NCI-H526 treated with DMSO at 0.1 percent for 48 hours (cell line): ENCODE results near the gene BCO2.
"Not testable (repeated sequence)": the region's sequence is repeated elsewhere in the genome, so short reads cannot be mapped to it uniquely, and the experiment has no call there.

Experiments used
- DNase-seq: peaks from one replicate; lab custom pipeline; 2025; lab: John Stamatoyannopoulos, UW

Gene BCO2

GRCh38 chr11:112174789-112175598 is at the start of gene BCO2:
BCO2 (plus strand) TSS chr11:112175512; CDS start chr11:112175602, 90 bp downstream.
- peak; percentile 78 for DNase-seq

- DNase-seq: no peak
These were observed 48.3 kb upstream of the BCO2 start for GRCh38 chr11:112127056-112127455.

GRCh38 chr11:112128483-112129121 is 46.7 kb upstream of the BCO2 start:
- no peak for DNase-seq

- DNase-seq: no peak
These were observed 45.7 kb upstream of the BCO2 start for GRCh38 chr11:112129656-112130055.

- DNase-seq: no peak
These were observed 42.6 kb upstream of the BCO2 start for GRCh38 chr11:112132737-112133136.

- no peak for DNase-seq
These were observed 40.8 kb upstream of the BCO2 start for GRCh38 chr11:112134473-112134872.

- DNase-seq: no peak
These were observed 31.7 kb upstream of the BCO2 start for GRCh38 chr11:112143597-112143996.

- DNase-seq: no peak
These were observed 24.8 kb upstream of the BCO2 start for GRCh38 chr11:112150517-112150916.

- DNase-seq: no peak
These were observed 19.0 kb upstream of the BCO2 start for GRCh38 chr11:112156153-112156955.

- no peak for DNase-seq
These were observed 18.2 kb upstream of the BCO2 start for GRCh38 chr11:112156956-112157766.

- DNase-seq: no peak
These were observed 15.9 kb upstream of the BCO2 start for GRCh38 chr11:112159098-112160065.

- no peak for DNase-seq
These were observed 15.0 kb upstream of the BCO2 start for GRCh38 chr11:112160091-112160848.

GRCh38 chr11:112161012-112161411 is 14.3 kb upstream of the BCO2 start:
- no peak for DNase-seq

GRCh38 chr11:112162200-112162599 is 13.1 kb upstream of the BCO2 start:
- not testable (repeated sequence) for DNase-seq

- no peak for DNase-seq
These were observed 12.4 kb upstream of the BCO2 start for GRCh38 chr11:112162761-112163546.

- no peak for DNase-seq
These were observed 11.2 kb upstream of the BCO2 start, which contains the start of gene IL18 for GRCh38 chr11:112163875-112164685. IL18 (minus strand) TSS chr11:112164094; CDS start chr11:112155053, 9,041 bp downstream.

- DNase-seq: no peak
These were observed 10.3 kb upstream of the BCO2 start for GRCh38 chr11:112165049-112165448.

GRCh38 chr11:112166562-112166961 is 8.8 kb upstream of the BCO2 start:
- DNase-seq: no peak
